OCI-LY1 (cell line): ENCODE measurements around the gene RBM10.

Source experiments
- CTCF ChIP-seq: fragments of 200-600 bp; sonication (generic), shearing (Covaris generic); IDR thresholded peaks from 2 replicates; pipeline ENCODE4 v1.5.1; 2017; ENCODE audit warnings: mild to moderate bottlenecking, antibody characterized with exemption, low read length, moderate library complexity, mixed read lengths
- EZH2 ChIP-seq: fragments of 200-600 bp; sonication (generic), shearing (Covaris generic); IDR thresholded peaks from 2 replicates; pipeline ENCODE4 v1.8.0; 2017; ENCODE audit warnings: borderline replicate concordance, mixed run types, mild to moderate bottlenecking, antibody characterized with exemption, low read length, moderate library complexity, mixed read lengths

DNA sequence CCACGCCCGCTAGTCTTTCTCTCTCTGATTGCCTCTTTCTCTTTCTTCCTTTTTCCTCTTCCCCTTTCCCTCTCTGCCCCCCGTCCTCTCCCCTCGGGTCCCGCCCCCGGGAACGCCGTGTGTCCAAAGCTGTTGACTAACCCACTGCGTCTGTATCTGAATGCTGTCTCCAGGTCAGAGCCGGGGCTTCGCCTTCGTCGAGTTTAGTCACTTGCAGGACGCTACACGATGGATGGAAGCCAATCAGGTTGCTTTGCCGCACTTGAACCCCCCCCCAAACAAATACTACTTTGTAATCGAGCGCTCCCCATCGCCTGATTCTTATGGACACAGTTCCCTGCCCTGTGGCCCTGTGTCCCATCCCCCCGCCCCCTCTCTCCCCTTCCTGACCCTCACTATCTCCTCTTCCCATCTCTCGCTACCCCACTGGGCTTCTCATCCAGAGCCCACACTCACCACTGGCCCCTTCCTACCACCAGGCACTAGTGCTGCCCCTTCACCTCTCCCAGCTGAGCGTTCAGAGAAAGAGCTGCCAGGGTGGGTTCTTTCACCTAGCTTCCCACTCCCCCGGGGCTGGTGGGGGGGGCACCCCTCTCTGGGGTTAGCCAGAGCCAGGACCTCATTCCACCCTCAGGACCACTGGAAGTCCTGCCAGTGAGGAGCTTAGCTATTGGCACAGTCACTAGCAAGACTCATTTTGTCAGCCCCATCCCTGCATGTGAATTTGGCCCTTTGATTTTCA is 30.0 kb downstream of the RBM10 start:
- TF ChIP-seq CTCF (no peak), EZH2 (no peak)
